Astrocyte (in vitro differentiated cells and primary cell): ENCODE measurements around the gene FLT3. TPM values are rescaled to one million over a fixed set of nuclear protein-coding genes. Genes with fewer than 3 reads are reported as not detected.
A peak's percentile ranks its signal among the peaks of the same experiment; 100 is the strongest.

ENCODE experiments used
- DNase-seq: peaks from one replicate; pipeline ENCODE4 v3.0.0-alpha.2; 2010; ENCODE audit warnings: low read depth
- FAIRE-seq: peaks from 2 replicates; lab custom pipeline; 2011; peaks lifted over from hg19 to GRCh38; lab: Jason Lieb, UNC
- H2AFZ ChIP-seq: 2 replicates; pipeline ENCODE4 v1.6.0; 2012; ENCODE audit warnings: low read depth, low read length, inconsistent platforms
- H3K27ac ChIP-seq: 2 replicates; pipeline ENCODE4 v1.5.1; 2011; ENCODE audit warnings: low read depth, low read length, inconsistent platforms
- H3K27me3 ChIP-seq: 2 replicates; pipeline ENCODE4 v1.6.0; 2011; ENCODE audit warnings: low read length, inconsistent platforms; ENCODE audit not compliant: insufficient read depth
- H3K36me3 ChIP-seq: 2 replicates; pipeline ENCODE4 v1.5.1; 2011; ENCODE audit warnings: low read length, inconsistent platforms; ENCODE audit not compliant: insufficient read depth
- H3K4me1 ChIP-seq: 2 replicates; pipeline ENCODE4 v1.5.1; 2011; ENCODE audit warnings: low read length, inconsistent platforms; ENCODE audit not compliant: insufficient read depth
- H3K4me2 ChIP-seq: 2 replicates; pipeline ENCODE4 v1.6.0; 2012; ENCODE audit warnings: low read length, inconsistent platforms
- H3K4me3 ChIP-seq: 2 replicates; pipeline ENCODE4 v1.5.1; 2011; ENCODE audit warnings: low read depth, mild to moderate bottlenecking, low read length, inconsistent platforms; ENCODE audit not compliant: insufficient read depth
- H3K79me2 ChIP-seq: 2 replicates; pipeline ENCODE4 v1.6.0; 2012; ENCODE audit warnings: mild to moderate bottlenecking, low read length, inconsistent platforms; ENCODE audit not compliant: insufficient read depth
- H3K9ac ChIP-seq: 2 replicates; pipeline ENCODE4 v1.6.0; 2012; ENCODE audit warnings: mild to moderate bottlenecking, low read length, inconsistent platforms
- H3K9me3 ChIP-seq: 2 replicates; pipeline ENCODE4 v1.5.1; 2012; ENCODE audit warnings: low read depth, mild to moderate bottlenecking, low read length, inconsistent platforms; ENCODE audit not compliant: insufficient read depth
- H4K20me1 ChIP-seq: 2 replicates; pipeline ENCODE4 v1.6.0; 2012; ENCODE audit warnings: low read length, inconsistent platforms; ENCODE audit not compliant: insufficient read depth
- H3K27ac Mint-ChIP-seq: one replicate; pipeline ENCODE4 v1.8.0; 2021; ENCODE audit warnings: mild to moderate bottlenecking, mixed read lengths; ENCODE audit not compliant: unreplicated experiment
- H3K27me3 Mint-ChIP-seq: one replicate; pipeline ENCODE4 v1.8.0; 2021; ENCODE audit warnings: low read depth, mixed read lengths; ENCODE audit not compliant: unreplicated experiment
- H3K36me3 Mint-ChIP-seq: one replicate; pipeline ENCODE4 v1.8.0; 2021; ENCODE audit warnings: low read depth, mixed read lengths; ENCODE audit not compliant: unreplicated experiment
- H3K4me1 Mint-ChIP-seq: one replicate; pipeline ENCODE4 v1.8.0; 2021; ENCODE audit warnings: low read depth, mixed read lengths; ENCODE audit not compliant: unreplicated experiment
- H3K4me3 Mint-ChIP-seq: one replicate; pipeline ENCODE4 v1.8.0; 2021; ENCODE audit warnings: mild to moderate bottlenecking, moderate library complexity, mixed read lengths; ENCODE audit not compliant: unreplicated experiment
- H3K9me3 Mint-ChIP-seq: one replicate; pipeline ENCODE4 v1.8.0; 2021; ENCODE audit warnings: mild to moderate bottlenecking, mixed read lengths; ENCODE audit not compliant: unreplicated experiment
- CTCF ChIP-seq: IDR thresholded peaks from 2 replicates; pipeline ENCODE4 v1.5.1; 2011; ENCODE audit warnings: low read depth, mild to moderate bottlenecking, inconsistent platforms, low read length, moderate library complexity; ENCODE audit not compliant: insufficient read depth
- EZH2 ChIP-seq: IDR thresholded peaks from 2 replicates; pipeline ENCODE4 v1.6.1; 2012; ENCODE audit warnings: mild to moderate bottlenecking, low read length, inconsistent platforms; ENCODE audit not compliant: insufficient read depth
- total RNA-seq: library from RNA; stranded (reverse); gene quantifications from 2 replicates; pipeline ENCODE4 v1.2.1, GENCODE V29; 2021

Gene FLT3
- total RNA-seq, 1 donor from 2014 or later: not detected

- H3K4me3 ChIP-seq: no peak overlapping the region
- no peaks in the 10 kb centered on the region for H3K4me1 Mint-ChIP-seq
Measured at GRCh38 chr13:27959976-27960361, 140.4 kb downstream of the FLT3 start.

GRCh38 chr13:27956576-27957300 lies 143.6 kb downstream of the FLT3 start:
- no peak for FAIRE-seq
- H3K27me3 ChIP-seq: peaks cover 83% of the 10 kb centered on the region
- TF ChIP-seq CTCF (no peak), EZH2 (no peak)
- no peak overlapping the region for H3K4me3 ChIP-seq
- no peaks in the 10 kb centered on the region for H3K36me3 ChIP-seq
- Mint-ChIP-seq H3K27me3 (peaks cover 76% of the 10 kb centered on the region), H3K27ac (no peak overlapping the region), H3K9me3 (peaks cover 4% of the 10 kb centered on the region), H3K4me1 (no peaks in the 10 kb centered on the region), H3K36me3 (no peaks in the 10 kb centered on the region), H3K4me3 (no peak overlapping the region)
- H4K20me1 ChIP-seq: no peaks in the 10 kb centered on the region
- H3K27ac ChIP-seq: no peak overlapping the region
- peaks cover 2% of the 10 kb centered on the region for H3K9me3 ChIP-seq
- DNase-seq: no peak
- no peak overlapping the region for H3K9ac ChIP-seq
- no peak overlapping the region for H3K4me2 ChIP-seq
- no peaks in the 10 kb centered on the region for H3K79me2 ChIP-seq
- no peak overlapping the region for H2AFZ ChIP-seq
- H3K4me1 ChIP-seq: peaks cover 11% of the 10 kb centered on the region

More at GRCh38 chr13:27959976-27960361, 140.4 kb downstream of the FLT3 start:
- H3K79me2 ChIP-seq: no peaks in the 10 kb centered on the region
- no peaks in the 10 kb centered on the region for H4K20me1 ChIP-seq
- H3K4me3 Mint-ChIP-seq: no peak overlapping the region
- H3K9me3 Mint-ChIP-seq: peaks cover 3% of the 10 kb centered on the region
- no peak for FAIRE-seq
- no peak overlapping the region for H3K27ac ChIP-seq
- H3K4me2 ChIP-seq: peak overlapping the region; percentile 50
- H3K9ac ChIP-seq: no peak overlapping the region
- H3K27ac Mint-ChIP-seq: peak overlapping the region; percentile 62
- peaks cover 89% of the 10 kb centered on the region for H3K27me3 ChIP-seq
- H3K9me3 ChIP-seq: peaks cover 2% of the 10 kb centered on the region
- DNase-seq: no peak
- peaks cover 3% of the 10 kb centered on the region for H3K4me1 ChIP-seq
- no peaks in the 10 kb centered on the region for H3K36me3 Mint-ChIP-seq
- H2AFZ ChIP-seq: no peak overlapping the region
- TF ChIP-seq CTCF (no peak), EZH2 (no peak)
- H3K36me3 ChIP-seq: no peaks in the 10 kb centered on the region
- peaks cover 86% of the 10 kb centered on the region for H3K27me3 Mint-ChIP-seq

- no peak overlapping the region for H3K9ac ChIP-seq
- FAIRE-seq: no peak
- H3K4me1 ChIP-seq: peaks cover 8% of the 10 kb centered on the region
- no peak overlapping the region for H3K27ac ChIP-seq
- H3K4me2 ChIP-seq: peak overlapping the region; percentile 84
- DNase-seq: no peak
- no peak overlapping the region for H3K4me3 ChIP-seq
- no peaks in the 10 kb centered on the region for H3K79me2 ChIP-seq
- Mint-ChIP-seq H3K27me3 (peaks cover 77% of the 10 kb centered on the region), H3K9me3 (peaks cover 4% of the 10 kb centered on the region), H3K36me3 (no peaks in the 10 kb centered on the region), H3K4me1 (no peaks in the 10 kb centered on the region), H3K4me3 (no peak overlapping the region), H3K27ac (no peak overlapping the region)
- peaks cover 68% of the 10 kb centered on the region for H3K27me3 ChIP-seq
- peaks cover 2% of the 10 kb centered on the region for H3K9me3 ChIP-seq
- H3K36me3 ChIP-seq: no peaks in the 10 kb centered on the region
- H2AFZ ChIP-seq: no peak overlapping the region
- H4K20me1 ChIP-seq: no peaks in the 10 kb centered on the region
- TF ChIP-seq CTCF (no peak), EZH2 (no peak)
Measured at GRCh38 chr13:27955014-27955591, 145.3 kb downstream of the FLT3 start.
